Ecto neural progenitor cell (in vitro differentiated cells): ENCODE results near the gene CDH5.

Experiments
- DNase-seq: peaks from one replicate; pipeline ENCODE4 v3.0.0-alpha.2; 2018; ENCODE audit warnings: low spot score

Gene CDH5

DNA sequence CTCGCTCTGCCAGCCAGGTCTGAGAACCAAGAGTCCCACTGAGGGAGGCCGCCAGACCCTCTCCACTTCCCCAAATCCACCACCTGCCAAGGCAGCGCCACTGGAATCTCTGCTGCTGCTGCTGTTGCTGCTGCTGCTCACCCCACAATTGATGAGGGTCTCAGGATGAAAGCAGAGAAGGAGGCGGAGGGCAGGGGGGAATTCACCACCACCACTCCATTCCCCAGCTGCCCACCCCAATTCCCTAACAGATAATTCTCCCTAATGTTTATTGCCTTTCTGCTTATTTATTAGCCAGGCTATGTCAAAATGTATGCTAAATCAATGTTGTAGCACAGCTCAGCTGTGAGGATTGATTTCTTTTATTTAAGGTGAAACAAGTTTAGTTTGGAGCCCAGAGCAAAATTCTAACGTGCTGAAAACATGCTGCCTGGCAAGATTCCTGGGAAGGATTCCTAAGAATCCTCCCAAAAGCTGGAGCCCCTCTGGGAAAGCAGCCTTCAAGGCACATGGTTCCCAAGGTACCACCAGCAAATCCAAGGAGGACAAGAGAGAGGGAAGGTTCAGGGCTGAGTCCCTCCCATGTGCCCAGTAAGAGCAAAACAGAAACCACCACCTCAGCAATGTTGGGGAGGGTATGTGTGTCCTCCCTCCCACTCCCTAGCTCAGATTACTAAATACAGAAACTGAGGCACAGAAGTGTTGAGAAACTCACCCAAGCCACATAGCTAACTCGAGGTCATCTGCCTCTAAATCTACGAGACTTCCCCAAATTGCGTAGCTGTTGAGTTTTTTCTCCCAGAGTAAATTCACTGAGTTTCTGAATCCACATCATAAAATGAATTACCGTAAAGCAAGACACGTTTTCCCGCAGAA is 12.2 kb upstream of the CDH5 start:
- no peak for DNase-seq

DNA sequence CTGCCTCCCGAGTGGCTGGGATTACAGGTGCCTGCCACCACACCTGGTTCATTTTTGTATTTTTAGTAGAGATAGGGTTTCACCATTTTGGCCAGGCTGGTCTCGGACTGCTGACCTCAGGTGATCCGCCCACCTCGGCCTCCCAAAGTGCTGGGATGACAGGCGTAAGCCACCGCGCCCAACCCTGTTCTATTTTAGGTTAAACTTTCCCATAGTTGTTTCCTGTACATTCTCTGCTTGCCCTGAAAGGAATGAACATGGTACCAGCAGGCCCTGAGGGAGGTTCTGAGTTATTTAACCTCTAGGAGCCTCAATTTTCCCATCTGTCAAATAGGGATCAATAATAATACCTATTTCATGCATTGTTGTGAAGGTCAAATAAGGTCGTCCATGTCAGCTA is 11.0 kb upstream of the CDH5 start:
- no peak for DNase-seq

- peak; percentile 66 for DNase-seq
These were observed 9.0 kb upstream of the CDH5 start for GRCh38 chr16:66357523-66357928.

- DNase-seq: no peak
These were observed 8.3 kb upstream of the CDH5 start for GRCh38 chr16:66358231-66358630.

- no peak for DNase-seq
These were observed 7.5 kb upstream of the CDH5 start for GRCh38 chr16:66359012-66359411.

DNA sequence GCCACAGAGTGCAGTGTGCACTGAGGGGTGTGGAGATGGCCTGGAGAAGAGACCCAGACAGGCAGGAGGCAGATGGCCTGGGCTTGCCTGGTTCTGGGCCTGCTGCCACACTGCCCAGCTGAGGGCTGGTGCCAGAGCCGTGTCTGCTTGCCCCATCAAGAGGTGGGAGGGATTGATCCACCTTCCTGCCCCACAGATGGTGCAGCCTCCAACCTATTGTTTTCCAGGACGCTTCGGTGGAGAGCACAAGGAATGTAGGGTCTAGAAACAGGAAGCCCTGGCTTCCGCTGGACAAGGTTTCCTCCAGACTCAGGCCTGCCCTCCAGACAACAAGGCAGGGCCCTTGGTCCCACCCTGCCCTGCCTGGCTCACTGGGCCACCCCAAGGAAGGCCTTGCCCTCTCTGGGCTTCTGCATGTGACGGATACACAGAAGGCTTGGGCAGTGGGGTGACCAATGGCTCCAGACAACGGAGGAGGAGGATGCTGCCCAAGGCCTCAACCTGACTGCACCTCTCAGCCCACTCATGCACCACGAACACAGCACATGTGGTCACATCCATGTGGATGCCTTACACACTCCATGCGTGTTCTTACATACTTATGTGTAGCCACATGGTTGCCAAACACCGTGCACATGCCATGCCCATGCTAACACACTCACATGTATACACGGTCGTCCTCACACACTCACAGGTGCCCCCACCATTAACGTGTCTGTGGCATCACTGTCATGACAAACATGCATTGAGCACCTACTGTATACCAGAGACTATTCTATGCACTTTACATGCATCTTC is 6.5 kb upstream of the CDH5 start:
- DNase-seq: no peak

DNA sequence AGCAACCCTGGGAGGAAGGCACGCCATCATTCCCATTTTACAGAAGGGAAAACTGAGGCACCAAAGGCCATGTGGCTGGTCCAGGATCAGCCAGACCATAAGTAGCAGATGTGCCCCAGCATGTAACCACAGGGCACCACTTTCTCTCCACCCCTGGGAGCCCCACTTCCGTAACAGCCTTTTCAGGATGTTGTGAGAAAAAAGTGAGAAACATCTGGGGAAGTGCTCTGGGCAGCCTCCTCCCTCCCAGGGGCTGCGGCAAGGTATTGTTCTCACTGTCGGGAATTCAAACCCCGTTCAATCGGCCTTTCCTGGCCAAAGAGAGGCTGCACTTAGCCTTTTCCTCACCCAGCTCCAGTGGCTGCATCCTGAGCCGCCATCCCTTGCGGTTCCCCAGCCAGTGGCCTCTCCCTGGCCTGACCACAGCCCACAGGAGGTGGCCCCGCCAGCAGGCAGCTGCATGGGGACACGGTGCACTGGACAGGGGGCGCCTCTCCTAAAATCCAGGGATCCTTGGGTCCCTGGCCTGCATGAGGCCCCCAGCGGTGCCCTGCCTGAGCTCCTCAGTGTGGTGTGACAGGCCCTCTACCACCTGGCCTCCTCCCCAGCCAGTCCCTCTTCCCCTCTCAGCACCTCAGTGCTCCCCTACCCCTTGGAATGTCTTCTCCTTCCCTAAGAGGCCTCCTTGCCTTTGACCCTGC is 5.7 kb upstream of the CDH5 start:
- DNase-seq: no peak

DNA sequence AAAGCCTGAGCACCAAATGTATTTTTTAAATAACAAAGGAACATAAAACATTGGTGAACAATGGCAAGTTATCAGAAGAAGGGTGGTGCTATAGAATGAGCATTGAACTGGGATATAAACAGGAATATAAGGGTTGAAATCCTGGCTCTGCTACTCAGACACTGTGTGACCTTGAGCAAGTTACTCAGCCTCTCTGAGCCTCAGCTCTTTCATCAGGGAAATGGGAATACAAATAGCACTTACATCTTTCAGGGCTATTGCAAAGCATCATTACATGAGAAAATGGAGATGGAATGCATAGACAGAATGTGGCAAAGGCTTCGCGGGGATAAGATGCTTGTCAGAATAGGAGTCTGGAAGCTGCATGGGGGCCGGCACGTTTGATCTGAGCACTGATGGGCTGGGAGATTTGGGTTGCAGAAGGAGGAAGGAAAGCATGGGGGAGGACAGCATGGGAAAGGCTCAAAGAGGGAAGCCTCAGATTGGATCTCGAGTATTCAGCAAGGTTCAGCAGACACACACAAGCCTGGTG is 4.8 kb upstream of the CDH5 start:
- no peak for DNase-seq

GRCh38 chr16:66363211-66363777 is 3.2 kb upstream of the CDH5 start:
- DNase-seq: no peak

GRCh38 chr16:66364117-66364958 is 2.2 kb upstream of the CDH5 start:
- DNase-seq: peak; percentile 70

- no peak for DNase-seq
These were observed 1.6 kb upstream of the CDH5 start for GRCh38 chr16:66364959-66365306.

DNA sequence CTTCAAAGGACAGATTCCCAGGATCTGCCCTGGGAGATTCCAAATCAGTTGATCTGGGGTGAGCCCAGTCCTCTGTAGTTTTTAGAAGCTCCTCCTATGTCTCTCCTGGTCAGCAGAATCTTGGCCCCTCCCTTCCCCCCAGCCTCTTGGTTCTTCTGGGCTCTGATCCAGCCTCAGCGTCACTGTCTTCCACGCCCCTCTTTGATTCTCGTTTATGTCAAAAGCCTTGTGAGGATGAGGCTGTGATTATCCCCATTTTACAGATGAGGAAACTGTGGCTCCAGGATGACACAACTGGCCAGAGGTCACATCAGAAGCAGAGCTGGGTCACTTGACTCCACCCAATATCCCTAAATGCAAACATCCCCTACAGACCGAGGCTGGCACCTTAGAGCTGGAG is 840 bp upstream of the CDH5 start:
- DNase-seq: no peak

GRCh38 chr16:66367968-66368891 is 1.7 kb downstream of the CDH5 start:
- DNase-seq: no peak

DNA sequence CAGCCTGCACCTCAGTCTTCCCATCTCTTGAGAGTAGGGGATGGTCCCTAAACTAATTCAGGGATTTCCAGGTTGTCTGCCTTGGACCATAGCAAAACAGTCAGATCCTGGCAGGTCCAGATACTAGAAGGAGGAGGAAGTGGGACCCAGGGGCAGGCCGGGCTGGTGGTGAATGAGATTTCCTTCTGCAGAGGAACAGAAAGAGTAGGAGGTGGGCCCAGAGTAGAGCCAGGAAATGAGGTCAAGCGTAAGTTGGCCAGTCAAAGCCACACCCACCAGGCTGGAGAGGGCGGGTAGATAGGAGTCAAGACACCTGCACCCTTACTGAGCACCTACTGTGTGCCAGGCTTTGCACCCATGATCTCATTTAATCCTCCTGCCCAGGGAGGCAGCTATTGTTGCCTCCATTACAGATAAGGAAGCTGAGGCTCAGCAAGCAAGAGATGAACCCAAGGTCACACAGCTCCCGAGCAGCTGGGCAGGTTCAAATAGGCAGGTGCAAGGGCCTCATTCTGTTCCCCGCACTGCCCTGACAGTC is 2.6 kb downstream of the CDH5 start:
- no peak for DNase-seq

DNA sequence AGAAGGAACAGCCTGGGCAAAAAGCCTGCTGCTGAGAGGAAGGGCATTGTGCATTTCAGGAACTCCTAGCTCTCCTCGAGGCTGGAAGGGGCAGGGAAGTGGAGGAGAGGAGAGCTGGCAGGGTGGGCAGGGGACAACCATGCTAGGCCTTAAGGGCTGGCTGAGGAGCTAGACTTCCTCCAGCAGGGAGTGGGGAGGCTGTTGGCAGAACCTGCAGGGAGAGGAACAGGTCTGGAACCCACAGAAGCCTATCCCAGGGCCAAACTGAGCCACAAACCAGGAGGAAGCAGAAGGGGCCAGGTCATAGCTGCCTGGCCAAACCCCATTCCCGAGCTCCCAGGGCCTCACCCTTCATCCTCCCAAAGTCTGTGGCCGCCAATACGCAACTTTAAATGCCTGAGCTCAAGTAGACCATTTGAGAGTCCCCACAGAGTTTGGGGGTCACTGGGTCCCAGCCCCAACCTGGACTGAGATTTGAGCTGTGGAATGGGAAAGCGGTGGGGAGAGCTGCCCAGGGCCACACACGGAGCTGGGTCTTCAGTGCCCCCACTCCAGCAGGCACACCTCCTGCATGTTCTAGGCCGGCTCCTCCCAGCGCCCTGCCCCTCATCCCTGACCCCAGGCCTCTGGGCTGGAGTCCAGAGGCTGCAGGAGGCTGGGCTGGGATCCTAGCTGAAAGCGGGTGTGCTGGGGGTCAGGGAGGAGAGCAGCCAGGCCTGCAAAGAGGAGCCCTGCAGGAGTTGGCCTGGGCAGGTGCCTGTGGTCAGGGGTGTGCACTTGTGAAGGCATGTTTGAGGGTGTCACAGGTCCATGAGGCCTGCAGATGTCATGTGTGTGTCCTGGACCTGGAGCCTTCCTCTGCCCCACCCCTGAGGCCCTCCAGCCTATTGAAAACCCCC is 4.5 kb downstream of the CDH5 start:
- DNase-seq: no peak

DNA sequence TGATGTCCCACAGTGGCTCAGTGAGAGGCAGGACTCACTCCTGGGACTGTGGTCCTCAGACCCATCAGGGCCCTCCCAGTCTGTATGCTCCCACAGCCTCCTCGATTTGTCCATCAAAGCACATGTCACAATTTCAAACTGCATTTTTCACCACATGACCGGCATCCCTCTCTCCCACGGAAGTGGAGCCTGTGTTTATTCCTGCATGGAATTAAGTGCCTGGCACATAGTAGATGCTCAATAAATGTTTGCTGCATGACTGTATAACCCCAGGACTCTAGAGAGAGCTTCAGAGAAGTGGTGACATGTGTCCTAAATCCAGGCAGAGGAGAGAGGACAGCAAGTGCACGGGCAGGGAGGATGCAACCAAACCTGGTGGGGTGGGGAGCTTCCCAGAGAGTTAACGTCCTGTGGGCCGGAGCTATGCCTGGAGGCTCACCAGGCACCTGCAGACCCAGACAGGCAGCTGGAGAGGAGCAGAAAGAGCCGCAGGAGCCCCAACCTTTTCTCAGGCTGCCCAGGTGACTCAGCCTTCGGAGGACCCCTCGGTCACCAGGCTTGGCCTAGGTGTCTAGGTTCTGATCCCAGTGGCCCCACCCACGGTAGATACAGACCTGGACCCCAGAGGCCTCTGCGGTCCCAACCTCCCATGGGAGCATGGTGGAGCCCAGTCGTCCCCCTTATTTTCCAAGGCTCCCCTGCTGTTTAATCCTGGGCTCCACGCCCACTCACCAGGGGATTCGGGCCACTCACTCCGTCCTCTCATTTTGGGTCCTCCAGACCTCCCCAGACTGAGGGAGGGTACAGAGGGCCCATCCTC is 5.8 kb downstream of the CDH5 start:
- no peak for DNase-seq

DNA sequence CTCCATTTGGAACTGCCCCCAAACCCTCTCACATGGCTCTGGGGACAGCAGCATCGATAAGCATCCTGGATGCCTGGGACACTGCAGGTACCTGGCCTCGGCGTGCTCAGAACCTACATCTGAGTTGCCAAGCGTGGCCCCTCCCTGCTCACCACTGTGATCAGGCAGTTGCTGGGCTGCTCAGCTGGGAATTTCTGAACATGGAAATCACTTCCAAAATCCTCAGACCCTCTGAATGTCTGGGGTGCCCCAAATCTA is 6.3 kb downstream of the CDH5 start:
- no peak for DNase-seq

- DNase-seq: no peak
These were observed 7.2 kb downstream of the CDH5 start for GRCh38 chr16:66373667-66374066.
